Dedifferentiated amniotic fluid mesenchymal stem cell (primary cell): ENCODE data around the gene SETD6.
"Not testable (repeated sequence)": the region's sequence is repeated elsewhere in the genome, so short reads cannot be mapped to it uniquely, and the experiment has no call there.

Experiments
- DNase-seq: peaks from one replicate; pipeline ENCODE4 v3.0.0-alpha.2; 2016; ENCODE audit errors: extremely low spot score

The SETD6 gene

DNA sequence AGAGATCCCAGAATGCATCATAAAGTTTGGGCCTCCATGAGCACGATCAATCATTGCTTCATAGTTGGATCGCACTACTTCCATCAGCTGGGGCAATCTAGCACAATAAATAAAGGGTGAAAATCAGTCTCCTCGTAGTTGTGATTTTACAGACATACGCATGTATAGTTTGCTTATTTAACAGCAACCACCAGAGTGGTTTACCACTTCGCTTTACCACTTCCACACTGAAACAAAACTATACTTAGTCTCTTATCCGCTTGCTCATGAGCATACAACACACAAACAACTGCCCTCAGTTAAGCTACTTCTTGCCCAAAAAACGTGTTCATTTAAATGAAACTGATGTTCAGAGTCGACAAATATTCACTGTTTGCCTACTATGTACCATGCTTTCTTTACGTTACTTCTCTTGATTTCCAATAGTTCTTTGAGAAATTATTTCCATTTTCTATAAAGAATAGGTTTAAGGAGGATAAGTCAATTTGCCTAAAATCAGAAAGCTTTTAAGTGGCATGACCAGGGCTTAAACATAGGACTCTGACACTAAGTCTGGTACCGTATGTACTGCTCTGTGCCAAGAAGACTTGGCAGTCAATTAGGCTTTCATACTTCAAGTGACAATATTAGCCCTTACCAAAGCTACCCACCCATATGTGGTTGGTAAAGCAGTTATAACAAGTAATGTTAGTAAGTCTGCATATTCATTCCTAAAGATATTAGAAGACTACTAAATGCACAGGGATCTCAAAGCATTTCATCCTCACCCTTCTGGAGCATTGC lies 22.0 kb downstream of the SETD6 start:
- no peak for DNase-seq

DNA sequence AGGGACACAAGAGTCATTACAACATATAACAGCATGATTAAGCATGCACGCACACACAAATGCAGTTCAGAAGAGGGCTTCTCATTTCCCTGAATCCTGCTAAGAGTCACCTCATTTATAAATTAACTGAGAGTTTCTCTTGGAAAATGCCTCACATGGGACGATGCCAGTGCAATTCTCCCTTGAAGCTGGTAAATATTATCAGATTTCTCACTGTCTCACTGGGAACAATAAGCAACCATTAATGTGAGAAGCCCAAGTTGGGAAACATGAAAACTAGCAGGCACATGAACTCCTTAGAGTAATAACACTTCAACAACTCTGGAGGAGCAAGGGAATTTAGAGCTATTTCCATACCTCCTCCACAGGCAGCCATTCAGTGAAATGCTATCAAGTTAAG lies 26.4 kb downstream of the SETD6 start:
- DNase-seq = no peak

DNA sequence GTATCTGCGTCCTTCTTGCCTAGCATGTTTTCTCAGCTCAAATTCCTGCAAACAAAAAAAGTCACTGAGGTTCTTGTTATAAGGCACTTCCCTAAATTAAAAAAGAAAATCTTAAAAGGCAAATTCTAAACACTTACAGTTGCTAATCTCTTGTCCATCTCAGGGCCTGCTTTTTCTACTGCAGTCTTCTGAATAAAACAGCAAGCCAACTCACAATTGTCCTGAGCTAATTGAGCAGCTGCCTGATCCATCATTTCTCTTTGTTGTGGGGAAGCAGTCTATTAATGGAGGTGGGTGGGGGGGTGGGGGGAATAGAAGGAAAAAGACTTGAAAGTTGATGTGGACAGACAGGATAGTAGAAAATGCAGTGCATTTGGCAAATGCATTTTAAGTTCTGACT lies 27.0 kb downstream of the SETD6 start:
- no peak for DNase-seq

DNA sequence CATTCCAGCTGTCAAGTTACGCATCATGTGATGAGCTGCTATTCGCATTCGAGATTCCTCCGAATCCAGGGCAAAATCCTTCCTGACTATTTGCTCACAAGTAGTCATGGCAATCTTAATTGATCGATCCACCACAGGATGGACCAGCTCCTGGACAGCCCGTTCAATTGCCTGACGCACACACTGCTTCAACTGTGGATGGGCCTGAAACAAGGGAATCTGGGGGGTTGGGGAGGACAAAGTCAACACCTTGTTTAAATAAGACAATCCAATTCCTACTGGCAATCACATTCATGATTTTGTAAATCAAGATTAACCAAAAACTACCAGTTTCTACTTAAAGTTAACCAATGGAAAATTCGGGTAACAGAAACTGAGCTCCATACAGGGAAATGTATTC lies 28.4 kb downstream of the SETD6 start:
- DNase-seq = no peak

DNA sequence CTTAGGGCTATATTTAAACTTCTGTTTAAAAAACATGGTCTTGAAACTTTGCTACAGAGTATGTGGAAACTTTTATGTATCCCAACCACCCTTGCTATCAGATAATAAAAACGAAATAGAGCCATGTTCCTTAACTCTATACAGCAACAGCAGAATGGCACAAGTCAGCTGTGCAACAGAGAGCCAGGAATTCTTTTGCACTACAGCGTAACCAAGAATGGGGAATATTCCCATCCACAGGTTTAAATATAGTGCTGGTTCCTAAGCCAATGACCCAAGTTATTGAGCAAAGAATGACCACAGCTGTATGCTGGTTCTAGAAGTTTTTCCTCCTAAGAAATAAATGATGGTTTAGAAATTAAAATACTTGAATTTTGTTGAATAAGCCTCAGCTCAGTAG lies 33.1 kb downstream of the SETD6 start:
- no peak for DNase-seq

DNA sequence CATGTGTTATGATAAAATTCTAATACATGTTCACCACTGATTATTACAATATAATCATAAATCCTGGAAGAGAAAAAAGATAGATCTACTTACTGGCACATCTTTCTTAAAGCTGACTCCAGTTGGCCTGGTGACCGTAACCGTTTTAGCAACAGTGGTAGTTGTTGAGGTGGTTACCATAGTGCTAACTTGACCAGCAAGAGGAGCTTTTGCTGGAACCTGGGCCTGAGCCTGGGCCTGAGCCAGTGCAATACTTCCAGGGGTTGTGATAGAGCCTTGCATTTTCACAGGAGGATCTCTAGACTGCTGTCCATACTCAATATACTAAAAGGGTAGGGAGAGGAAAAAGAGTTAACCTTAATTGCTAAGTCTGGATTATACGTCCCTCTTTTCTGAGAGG lies 36.2 kb downstream of the SETD6 start:
- no peak for DNase-seq

DNA sequence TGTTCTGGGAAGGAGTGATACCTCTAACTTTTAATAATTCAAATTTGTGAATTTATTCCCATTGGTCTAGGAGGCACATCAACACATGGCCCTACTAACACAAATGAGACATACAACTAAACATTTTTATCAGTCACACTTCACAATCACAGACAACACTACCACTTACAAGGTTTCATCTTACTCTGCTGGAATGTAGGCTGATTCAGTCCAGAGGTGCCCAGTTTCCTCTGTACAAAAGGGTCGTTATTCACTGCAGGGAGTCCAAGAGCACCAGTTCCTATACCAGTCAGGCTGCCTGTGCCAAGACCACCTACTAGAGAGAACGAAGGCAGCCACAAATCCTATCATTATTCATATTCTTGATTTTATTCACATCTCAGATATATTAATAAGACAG lies 41.4 kb downstream of the SETD6 start:
- DNase-seq = no peak

DNA sequence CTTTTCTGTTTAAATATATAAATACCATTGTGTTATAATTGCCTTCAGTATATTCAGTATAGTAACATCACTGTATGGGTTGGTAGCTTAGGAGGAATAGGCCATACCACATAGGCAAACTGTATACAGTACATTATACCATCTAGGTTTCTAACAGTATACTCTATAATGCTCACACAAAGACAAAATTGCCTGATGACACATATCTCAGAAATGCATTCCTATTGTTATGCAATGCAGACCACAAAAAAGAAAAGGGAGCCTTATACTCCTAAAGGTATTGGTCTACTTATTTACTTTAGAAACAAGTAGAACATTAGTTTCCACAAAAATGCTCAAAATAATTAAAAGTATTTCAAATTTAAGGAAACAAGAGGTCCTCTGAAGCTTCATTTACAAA lies 47.9 kb downstream of the SETD6 start:
- peak; percentile 34 for DNase-seq

DNA sequence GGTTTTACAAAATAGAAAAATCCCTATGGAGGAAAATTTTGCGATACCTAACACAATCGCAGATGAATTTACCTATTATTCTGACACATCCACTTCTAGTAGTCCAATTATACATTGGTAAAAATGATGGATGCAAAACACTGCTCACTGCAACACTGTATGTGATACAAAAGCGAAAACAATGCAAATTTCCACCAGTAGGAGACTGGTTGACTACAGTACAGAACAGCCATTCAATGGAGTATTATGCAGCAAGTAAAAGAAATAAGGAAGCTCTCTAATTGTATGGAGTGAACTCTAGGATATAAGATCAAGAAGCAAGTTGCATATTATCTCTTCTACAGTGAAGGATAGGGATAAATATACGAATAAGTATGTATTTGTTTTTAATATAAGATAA lies 48.5 kb downstream of the SETD6 start:
- no peak for DNase-seq

DNA sequence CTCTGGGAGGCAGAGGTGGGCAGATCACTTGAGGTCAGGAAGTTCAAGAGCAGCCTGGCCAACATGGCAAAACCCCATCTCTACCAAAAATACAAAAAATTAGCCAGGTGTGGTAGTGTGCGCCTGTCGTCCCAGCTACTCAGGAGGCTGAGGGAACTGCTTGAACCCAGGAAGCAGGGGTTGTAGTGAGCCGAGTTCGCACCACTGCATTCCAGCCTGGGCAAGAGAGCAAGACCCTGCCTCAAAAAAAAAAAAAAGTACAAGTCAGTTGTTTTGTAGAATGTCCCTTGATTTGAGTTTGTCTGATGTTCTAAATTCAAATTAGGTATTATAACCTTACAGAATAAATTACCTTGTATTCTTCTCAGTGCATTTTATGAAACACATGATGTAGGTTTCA lies 50.4 kb downstream of the SETD6 start:
- not testable (repeated sequence) for DNase-seq
